GM12878 (cell line): ENCODE measurements around the gene DENND1B. TPM values are rescaled to one million over a fixed set of nuclear protein-coding genes. Genes with fewer than 3 reads are reported as not detected.

Experiments
- ATAC-seq: fragments of 200-7000 bp; cut with Tn5 transposase; 3 replicates; pipeline ENCODE4 v1.9.1; 2020; ENCODE audit warnings: mild to moderate bottlenecking, moderate library complexity
- BruUV-seq: library from RNA; stranded (reverse); fragments of 400-500 nt; replicated peaks from 2 replicates; lab custom pipeline; 2021; lab: Mats Ljungman, UMichigan
- CTCF ChIA-PET: fragments of 300-600 bp; sonication (Branson Sonifier 250); formaldehyde crosslinking; extraction: SDS; loops from one replicate; lab custom pipeline; 2021; ENCODE audit warnings: inconsistent platforms; lab: Yijun Ruan, JAX
- POLR2A ChIA-PET: fragments of 350-600 bp; formaldehyde crosslinking; extraction: SDS; loops from one replicate; lab custom pipeline; 2021; ENCODE audit warnings: inconsistent platforms; lab: Charles Lee
- RAD21 ChIA-PET: fragments of 300-600 bp; sonication (Branson Sonifier 250); formaldehyde crosslinking; loops from one replicate; lab custom pipeline; 2023; ENCODE audit warnings: antibody characterized with exemption; ENCODE audit not compliant: unreplicated experiment; lab: Charles Lee
- SMC1A ChIA-PET: fragments of 300-600 bp; sonication (Branson Sonifier 250); formaldehyde crosslinking; loops from one replicate; lab custom pipeline; 2023; ENCODE audit not compliant: unreplicated experiment, uncharacterized antibody; lab: Charles Lee
- DNase-seq: peaks from one replicate; pipeline ENCODE4 v3.0.0-alpha.2; 2011; ENCODE audit warnings: low read depth, low spot score
- FAIRE-seq: peaks from 3 replicates; lab custom pipeline; 2011; peaks lifted over from hg19 to GRCh38; lab: Jason Lieb, UNC
- H2AFZ ChIP-seq: 2 replicates; pipeline ENCODE4 v1.6.0; 2011; ENCODE audit warnings: low read depth, low read length, control low read depth; ENCODE audit not compliant: control insufficient read depth
- H3K27ac ChIP-seq: 2 replicates; pipeline ENCODE4 v1.5.1; 2011; ENCODE audit warnings: control low read depth; ENCODE audit not compliant: control insufficient read depth, insufficient read depth
- H3K27me3 ChIP-seq, 2 experiments: replicated peaks in 1 of 2; 2 replicates each; pipeline versions ENCODE4 v1.6.0 to v1.6.1; 2011; ENCODE audit warnings: low read length in 1 of 2; ENCODE audit not compliant: control insufficient read depth in 2 of 2, insufficient read depth in 2 of 2
- H3K36me3 ChIP-seq, 2 experiments: 2 replicates each; pipeline ENCODE4 v1.5.1; 2011; ENCODE audit warnings: low read length in 1 of 2; ENCODE audit not compliant: control insufficient read depth in 2 of 2, insufficient read depth in 2 of 2
- H3K4me1 ChIP-seq: 2 replicates; pipeline ENCODE4 v1.6.1; 2011; ENCODE audit warnings: mild to moderate bottlenecking, low read length, moderate library complexity, mixed read lengths; ENCODE audit not compliant: control insufficient read depth, insufficient read depth
- H3K4me2 ChIP-seq: 2 replicates; pipeline ENCODE4 v1.6.0; 2011; ENCODE audit warnings: control low read depth; ENCODE audit not compliant: control insufficient read depth, insufficient read depth
- H3K4me3 ChIP-seq: fragments of 200-600 bp; sonication (generic); 2 replicates; pipeline ENCODE4 v1.5.1; 2016
- H3K79me2 ChIP-seq: 2 replicates; pipeline ENCODE4 v1.6.0; 2011; ENCODE audit warnings: low read length; ENCODE audit not compliant: control insufficient read depth, insufficient read depth
- H3K9ac ChIP-seq: 2 replicates; pipeline ENCODE4 v1.8.0; 2011; ENCODE audit warnings: low read length, control low read depth, mixed read lengths; ENCODE audit not compliant: control insufficient read depth, insufficient read depth
- H3K9me3 ChIP-seq: replicated peaks from 3 replicates; pipeline ENCODE4 v1.5.1; 2011; ENCODE audit warnings: mild to moderate bottlenecking, low read length; ENCODE audit not compliant: control insufficient read depth, insufficient read depth
- H4K20me1 ChIP-seq: 2 replicates; pipeline ENCODE4 v1.6.0; 2011; ENCODE audit not compliant: control insufficient read depth, insufficient read depth
- FOXK2 ChIP-seq: fragments of 450-650 bp; IDR thresholded peaks from 2 replicates; pipeline ENCODE4 v1.6.1; 2017; ENCODE audit warnings: mild to moderate bottlenecking, moderate library complexity
- HDAC2 ChIP-seq: fragments of 200-600 bp; sonication (generic); IDR thresholded peaks from 2 replicates; pipeline ENCODE4 v1.6.1; 2017
- MYB ChIP-seq: fragments of 150-350 bp; IDR thresholded peaks from 2 replicates; pipeline ENCODE4 v1.6.1; 2014; ENCODE audit warnings: mild to moderate bottlenecking, low read depth, low read length, borderline replicate concordance
- ZBTB11 ChIP-seq: fragments of 450-650 bp; formaldehyde crosslinking; IDR thresholded peaks from 2 replicates; pipeline ENCODE4 v1.5.0; 2022; ENCODE audit warnings: mild to moderate bottlenecking, missing genetic modification characterization
- ZNF217 ChIP-seq: fragments of 450-650 bp; IDR thresholded peaks from 2 replicates; pipeline ENCODE4 v1.6.1; 2017; ENCODE audit warnings: antibody characterized with exemption, mild to moderate bottlenecking
- WGBS: methylation state at CpG from one replicate; pipeline ENCODE4 v1.1.6; 2016; ENCODE audit warnings: low lambda C conversion rate; ENCODE audit not compliant: insufficient replicate concordance, insufficient coverage; ENCODE audit errors: missing lambda C conversion rate; 5-methylcytosine and 5-hydroxymethylcytosine counted together
- in situ Hi-C: fragments of 300-500 bp; cut with MboI; formaldehyde crosslinking; loops from 9 replicates; pipeline ENCODE4 v1.14.3; 2018; ENCODE audit warnings: mixed read lengths
- intact Hi-C: fragments of 100-400 bp; cut with micrococcal nuclease; formaldehyde crosslinking; loops from one replicate; pipeline ENCODE4 v1.14.2; 2022; ENCODE audit not compliant: unreplicated experiment
- polyA plus RNA-seq, 11 experiments: library from polyadenylated mRNA; depleted of rRNA in 4 of 11; unstranded in 6 of 11; stranded (reverse) in 5 of 11; fragments of >200 nt; fragmentation: Nextera tagmentation in 4 of 11; fragmentation: Illumina TruSeq in 1 of 11; extraction: Ambion mirVana in 4 of 11; extraction: Trizol in 1 of 11; gene quantifications; 1 replicate in 1 of 11; 2 replicates in 10 of 11; pipeline versions ENCODE4 v1.2.1 to v1.2.3, GENCODE V29; 2011 to 2016; ENCODE audit warnings: inconsistent platforms in 2 of 11, missing spikeins in 2 of 11, low read depth in 1 of 11
- total RNA-seq, 4 experiments: library from RNA; depleted of rRNA in 3 of 4; stranded (reverse); fragments of >200 nt in 3 of 4; fragmentation: Illumina TruSeq in 1 of 4; extraction: Trizol in 1 of 4; gene quantifications; 2 replicates each; pipeline versions ENCODE4 v1.2.1 to v1.2.3, GENCODE V29; 2013 to 2021
- TF ChIP-seq, protein P1 (sequence below): fragments of 450-650 bp; IDR thresholded peaks from 2 replicates; pipeline ENCODE4 v1.6.1; 2017; ENCODE audit warnings: mild to moderate bottlenecking, moderate library complexity
- TF ChIP-seq, protein P2 (sequence below): fragments of 450-650 bp; IDR thresholded peaks from 2 replicates; pipeline ENCODE4 v1.6.1; 2016; ENCODE audit warnings: mild to moderate bottlenecking

DENND1B gene
- total and polyA plus RNA-seq, 10 of the 15 experiments (the other 5 are each of a cell fraction or from before 2014, with no cell fraction given), result 1.7 to 10.7 (median 8.0) TPM

DNA sequence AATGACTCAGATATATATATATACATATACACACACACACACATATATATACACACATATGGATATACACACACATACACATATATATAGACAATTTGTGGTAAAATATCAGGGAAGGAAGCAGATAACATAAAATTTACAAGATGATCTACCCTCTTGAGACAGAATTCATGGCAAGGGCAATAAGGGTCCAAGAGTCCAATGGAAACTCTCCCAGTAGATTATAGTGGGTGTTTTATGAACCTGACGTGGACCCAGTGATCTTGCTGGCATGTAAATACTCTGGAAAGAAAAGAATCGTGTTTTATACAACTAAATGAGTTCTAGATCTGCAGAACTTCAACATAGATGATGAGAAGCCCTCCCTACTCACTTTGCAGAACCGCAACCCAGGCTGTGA is 49.3 kb downstream of the DENND1B start:
- Histone ChIP-seq H3K4me1 (no peaks in the 10 kb centered on the region), H2AFZ (no peak overlapping the region), H4K20me1 (no peaks in the 10 kb centered on the region), H3K4me2 (no peak overlapping the region), H3K9me3 (no peaks in the 10 kb centered on the region; the same call in 1 of the 3 replicates), H3K79me2 (no peaks in the 10 kb centered on the region), H3K27me3 (no peaks in the 10 kb centered on the region), H3K4me3 (no peak overlapping the region), H3K36me3 (no peaks in the 10 kb centered on the region), H3K9ac (no peak overlapping the region), H3K27ac (no peak overlapping the region)
- RAD21 ChIA-PET, result no interaction called here
- CTCF ChIA-PET, result no interaction called here
- POLR2A ChIA-PET, result no interaction called here
- no peak for TF ChIP-seq ZBTB11 (CRISPR knock-in tag)
- no peak for TF ChIP-seq MYB
- TF ChIP-seq, protein P1, sequence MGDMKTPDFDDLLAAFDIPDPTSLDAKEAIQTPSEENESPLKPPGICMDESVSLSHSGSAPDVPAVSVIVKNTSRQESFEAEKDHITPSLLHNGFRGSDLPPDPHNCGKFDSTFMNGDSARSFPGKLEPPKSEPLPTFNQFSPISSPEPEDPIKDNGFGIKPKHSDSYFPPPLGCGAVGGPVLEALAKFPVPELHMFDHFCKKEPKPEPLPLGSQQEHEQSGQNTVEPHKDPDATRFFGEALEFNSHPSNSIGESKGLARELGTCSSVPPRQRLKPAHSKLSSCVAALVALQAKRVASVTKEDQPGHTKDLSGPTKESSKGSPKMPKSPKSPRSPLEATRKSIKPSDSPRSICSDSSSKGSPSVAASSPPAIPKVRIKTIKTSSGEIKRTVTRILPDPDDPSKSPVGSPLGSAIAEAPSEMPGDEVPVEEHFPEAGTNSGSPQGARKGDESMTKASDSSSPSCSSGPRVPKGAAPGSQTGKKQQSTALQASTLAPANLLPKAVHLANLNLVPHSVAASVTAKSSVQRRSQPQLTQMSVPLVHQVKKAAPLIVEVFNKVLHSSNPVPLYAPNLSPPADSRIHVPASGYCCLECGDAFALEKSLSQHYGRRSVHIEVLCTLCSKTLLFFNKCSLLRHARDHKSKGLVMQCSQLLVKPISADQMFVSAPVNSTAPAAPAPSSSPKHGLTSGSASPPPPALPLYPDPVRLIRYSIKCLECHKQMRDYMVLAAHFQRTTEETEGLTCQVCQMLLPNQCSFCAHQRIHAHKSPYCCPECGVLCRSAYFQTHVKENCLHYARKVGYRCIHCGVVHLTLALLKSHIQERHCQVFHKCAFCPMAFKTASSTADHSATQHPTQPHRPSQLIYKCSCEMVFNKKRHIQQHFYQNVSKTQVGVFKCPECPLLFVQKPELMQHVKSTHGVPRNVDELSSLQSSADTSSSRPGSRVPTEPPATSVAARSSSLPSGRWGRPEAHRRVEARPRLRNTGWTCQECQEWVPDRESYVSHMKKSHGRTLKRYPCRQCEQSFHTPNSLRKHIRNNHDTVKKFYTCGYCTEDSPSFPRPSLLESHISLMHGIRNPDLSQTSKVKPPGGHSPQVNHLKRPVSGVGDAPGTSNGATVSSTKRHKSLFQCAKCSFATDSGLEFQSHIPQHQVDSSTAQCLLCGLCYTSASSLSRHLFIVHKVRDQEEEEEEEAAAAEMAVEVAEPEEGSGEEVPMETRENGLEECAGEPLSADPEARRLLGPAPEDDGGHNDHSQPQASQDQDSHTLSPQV, result no peak
- TF ChIP-seq HDAC2, result no peak
- no peak for TF ChIP-seq ZNF217
- TF ChIP-seq, protein P2, sequence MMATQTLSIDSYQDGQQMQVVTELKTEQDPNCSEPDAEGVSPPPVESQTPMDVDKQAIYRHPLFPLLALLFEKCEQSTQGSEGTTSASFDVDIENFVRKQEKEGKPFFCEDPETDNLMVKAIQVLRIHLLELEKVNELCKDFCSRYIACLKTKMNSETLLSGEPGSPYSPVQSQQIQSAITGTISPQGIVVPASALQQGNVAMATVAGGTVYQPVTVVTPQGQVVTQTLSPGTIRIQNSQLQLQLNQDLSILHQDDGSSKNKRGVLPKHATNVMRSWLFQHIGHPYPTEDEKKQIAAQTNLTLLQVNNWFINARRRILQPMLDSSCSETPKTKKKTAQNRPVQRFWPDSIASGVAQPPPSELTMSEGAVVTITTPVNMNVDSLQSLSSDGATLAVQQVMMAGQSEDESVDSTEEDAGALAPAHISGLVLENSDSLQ, result no peak
- no peak for TF ChIP-seq FOXK2
- no peak for ATAC-seq
- FAIRE-seq, result no peak
- no peak for DNase-seq
- 19% methylated on average over 3 of the region's 3 CpGs for WGBS
- SMC1A ChIA-PET, result no interaction called here
- BruUV-seq, result no TSS peak
- in situ Hi-C loops, result no loop called here
- intact Hi-C loops, result no loop called here
